MCF 10A (cell line): Measurements from ENCODE around the gene MBD3L1. TPM values are rescaled to one million over a fixed set of nuclear protein-coding genes. Genes with fewer than 3 reads are reported as not detected.

Source experiments
- BruUV-seq: library from RNA; stranded (reverse); fragments of 400-500 nt; replicated peaks from 2 replicates; lab custom pipeline; 2021; lab: Mats Ljungman, UMichigan
- CTCF ChIA-PET: fragments of 300-600 bp; sonication (Branson Sonifier 250); formaldehyde crosslinking; extraction: SDS; loops from one replicate; lab custom pipeline; 2021; ENCODE audit warnings: antibody characterized with exemption, inconsistent platforms; lab: Yijun Ruan, JAX
- POLR2A ChIA-PET: fragments of 300-600, 350-650 bp; sonication (Branson Sonifier 250); formaldehyde crosslinking; extraction: SDS; loops from one replicate; lab custom pipeline; 2020; ENCODE audit warnings: antibody characterized with exemption, inconsistent platforms; lab: Yijun Ruan, JAX
- DNase-seq: peaks from one replicate; pipeline ENCODE4 v3.0.0-alpha.2; 2018; ENCODE audit not compliant: unreplicated experiment
- H3K27ac Mint-ChIP-seq: one replicate; pipeline ENCODE4 v1.8.0; 2022; ENCODE audit warnings: mild to moderate bottlenecking, low read depth, mixed read lengths; ENCODE audit not compliant: unreplicated experiment
- H3K27me3 Mint-ChIP-seq: one replicate; pipeline ENCODE4 v1.8.0; 2022; ENCODE audit warnings: mixed read lengths; ENCODE audit not compliant: insufficient read depth, unreplicated experiment
- H3K36me3 Mint-ChIP-seq: one replicate; pipeline ENCODE4 v1.8.0; 2022; ENCODE audit warnings: mild to moderate bottlenecking, moderate library complexity, mixed read lengths; ENCODE audit not compliant: insufficient read depth, unreplicated experiment
- H3K4me1 Mint-ChIP-seq: one replicate; pipeline ENCODE4 v1.8.0; 2022; ENCODE audit warnings: mixed read lengths; ENCODE audit not compliant: insufficient read depth, unreplicated experiment
- H3K4me3 Mint-ChIP-seq: one replicate; pipeline ENCODE4 v1.8.0; 2022; ENCODE audit warnings: mild to moderate bottlenecking, moderate library complexity, mixed read lengths; ENCODE audit not compliant: unreplicated experiment
- H3K9me3 Mint-ChIP-seq: one replicate; pipeline ENCODE4 v1.8.0; 2022; ENCODE audit warnings: mixed read lengths; ENCODE audit not compliant: unreplicated experiment
- CTCF ChIP-seq: fragments of 200-600 bp; IDR thresholded peaks from one replicate; pipeline ENCODE4 v1.8.0; 2022; ENCODE audit warnings: antibody characterized with exemption, mild to moderate bottlenecking; ENCODE audit not compliant: unreplicated experiment
- intact Hi-C: fragments of 100-400 bp; cut with micrococcal nuclease; formaldehyde crosslinking; loops from 2 replicates; pipeline ENCODE4 v1.14.1; 2022
- total RNA-seq: library from RNA; stranded (reverse); gene quantifications from 2 replicates; pipeline ENCODE4 v1.2.3, GENCODE V29; 2022

MBD3L1 gene
- total RNA-seq, 1 experiment from 2014 or later, result not detected

DNA sequence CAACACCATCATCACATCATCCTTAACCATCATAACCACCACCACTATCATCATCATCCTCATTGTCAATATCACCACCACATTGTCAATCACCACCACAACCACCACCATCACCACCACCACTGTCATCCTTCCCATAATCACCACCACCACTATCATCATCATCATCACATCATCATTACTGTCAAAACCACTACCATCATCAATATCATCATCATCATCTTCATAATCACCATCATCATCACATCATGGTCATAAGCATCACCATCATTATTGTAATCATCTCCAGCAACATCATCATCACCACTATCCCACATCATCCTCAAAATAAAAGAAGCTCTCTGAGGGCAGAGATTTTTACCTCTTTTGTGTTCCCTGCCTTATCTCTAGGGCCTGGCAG, 52.2 kb downstream of the MBD3L1 start:
- ChIA-PET CTCF (no interaction called here), POLR2A (no interaction called here)
- no peak overlapping the region for H3K27ac Mint-ChIP-seq
- no TSS peak for BruUV-seq
- peaks cover 8% of the 10 kb centered on the region for H3K9me3 Mint-ChIP-seq
- H3K4me1 Mint-ChIP-seq, result no peaks in the 10 kb centered on the region
- TF ChIP-seq CTCF, result no peak
- DNase-seq, result no peak
- no peak overlapping the region for H3K4me3 Mint-ChIP-seq
- intact Hi-C loops, result no loop called here
- H3K27me3 Mint-ChIP-seq, result no peaks in the 10 kb centered on the region
- H3K36me3 Mint-ChIP-seq, result no peaks in the 10 kb centered on the region

- peaks cover under 1% of the 10 kb centered on the region for H3K9me3 Mint-ChIP-seq
- no TSS peak for BruUV-seq
- no peaks in the 10 kb centered on the region for H3K27me3 Mint-ChIP-seq
- no peak for TF ChIP-seq CTCF
- ChIA-PET POLR2A (no interaction called here), CTCF (interaction anchor here (0.6 kb wide), 1 partner anchor 318 kb away, joined by 3 read pairs; no protein-coding TSS in a partner anchor)
- no peak overlapping the region for H3K4me3 Mint-ChIP-seq
- no peaks in the 10 kb centered on the region for H3K36me3 Mint-ChIP-seq
- no peak overlapping the region for H3K27ac Mint-ChIP-seq
- no peaks in the 10 kb centered on the region for H3K4me1 Mint-ChIP-seq
- no peak for DNase-seq
- intact Hi-C loops, result no loop called here
Observed at GRCh38 chr19:8887364-8887763, 55.2 kb downstream of the MBD3L1 start.

GRCh38 chr19:8890260-8890659, 58.1 kb downstream of the MBD3L1 start:
- H3K4me1 Mint-ChIP-seq, result no peaks in the 10 kb centered on the region
- H3K9me3 Mint-ChIP-seq, result no peaks in the 10 kb centered on the region
- intact Hi-C loops, result no loop called here
- DNase-seq, result no peak
- CTCF ChIA-PET, result no interaction called here
- POLR2A ChIA-PET, result no interaction called here
- BruUV-seq, result no TSS peak
- no peak overlapping the region for H3K4me3 Mint-ChIP-seq
- no peak overlapping the region for H3K27ac Mint-ChIP-seq
- H3K36me3 Mint-ChIP-seq, result no peaks in the 10 kb centered on the region
- TF ChIP-seq CTCF, result no peak
- no peaks in the 10 kb centered on the region for H3K27me3 Mint-ChIP-seq

Other genes with a start within 250 kb of the MBD3L1 start
- gene ADAMTS10, start 221.7 kb upstream of the MBD3L1 start, total RNA-seq, result not detected in 2 replicates
- not detected in 2 replicates for gene NFILZ, start 201.7 kb upstream of the MBD3L1 start, total RNA-seq
- gene ACTL9, start 133.6 kb upstream of the MBD3L1 start, total RNA-seq, result not detected in 2 replicates
- gene OR2Z1, start 110.7 kb upstream of the MBD3L1 start, total RNA-seq, result not detected in 2 replicates
- gene ZNF558, start 73 bp upstream of the MBD3L1 start, total RNA-seq, result 34.1 and 36.5 TPM in 2 replicates
- under 0.01 and 0.05 TPM in 2 replicates for gene MUC16, start 178.0 kb downstream of the MBD3L1 start, total RNA-seq